GM12878 (cell line): ENCODE results near the gene NLRP6. TPM values are rescaled to one million over a fixed set of nuclear protein-coding genes. Genes with fewer than 3 reads are reported as not detected.
"Not testable (repeated sequence)": the region's sequence is repeated elsewhere in the genome, so short reads cannot be mapped to it uniquely, and the experiment has no call there.

Experiments
- ATAC-seq: fragments of 200-7000 bp; cut with Tn5 transposase; 3 replicates; pipeline ENCODE4 v1.9.1; 2020; ENCODE audit warnings: mild to moderate bottlenecking, moderate library complexity
- BruUV-seq: library from RNA; stranded (reverse); fragments of 400-500 nt; replicated peaks from 2 replicates; lab custom pipeline; 2021; lab: Mats Ljungman, UMichigan
- CTCF ChIA-PET: fragments of 300-600 bp; sonication (Branson Sonifier 250); formaldehyde crosslinking; extraction: SDS; loops from one replicate; lab custom pipeline; 2021; ENCODE audit warnings: inconsistent platforms; lab: Yijun Ruan, JAX
- POLR2A ChIA-PET: fragments of 350-600 bp; formaldehyde crosslinking; extraction: SDS; loops from one replicate; lab custom pipeline; 2021; ENCODE audit warnings: inconsistent platforms; lab: Charles Lee
- RAD21 ChIA-PET: fragments of 300-600 bp; sonication (Branson Sonifier 250); formaldehyde crosslinking; loops from one replicate; lab custom pipeline; 2023; ENCODE audit warnings: antibody characterized with exemption; ENCODE audit not compliant: unreplicated experiment; lab: Charles Lee
- SMC1A ChIA-PET: fragments of 300-600 bp; sonication (Branson Sonifier 250); formaldehyde crosslinking; loops from one replicate; lab custom pipeline; 2023; ENCODE audit not compliant: unreplicated experiment, uncharacterized antibody; lab: Charles Lee
- DNase-seq: peaks from one replicate; pipeline ENCODE4 v3.0.0-alpha.2; 2011; ENCODE audit warnings: low read depth, low spot score
- FAIRE-seq: peaks from 3 replicates; lab custom pipeline; 2011; peaks lifted over from hg19 to GRCh38; lab: Jason Lieb, UNC
- H2AFZ ChIP-seq: 2 replicates; pipeline ENCODE4 v1.6.0; 2011; ENCODE audit warnings: low read depth, low read length, control low read depth; ENCODE audit not compliant: control insufficient read depth
- H3K27ac ChIP-seq: 2 replicates; pipeline ENCODE4 v1.5.1; 2011; ENCODE audit warnings: control low read depth; ENCODE audit not compliant: control insufficient read depth, insufficient read depth
- H3K27me3 ChIP-seq, 2 experiments: replicated peaks in 1 of 2; 2 replicates each; pipeline versions ENCODE4 v1.6.0 to v1.6.1; 2011; ENCODE audit warnings: low read length in 1 of 2; ENCODE audit not compliant: control insufficient read depth in 2 of 2, insufficient read depth in 2 of 2
- H3K36me3 ChIP-seq, 2 experiments: 2 replicates each; pipeline ENCODE4 v1.5.1; 2011; ENCODE audit warnings: low read length in 1 of 2; ENCODE audit not compliant: control insufficient read depth in 2 of 2, insufficient read depth in 2 of 2
- H3K4me1 ChIP-seq: 2 replicates; pipeline ENCODE4 v1.6.1; 2011; ENCODE audit warnings: mild to moderate bottlenecking, low read length, moderate library complexity, mixed read lengths; ENCODE audit not compliant: control insufficient read depth, insufficient read depth
- H3K4me2 ChIP-seq: 2 replicates; pipeline ENCODE4 v1.6.0; 2011; ENCODE audit warnings: control low read depth; ENCODE audit not compliant: control insufficient read depth, insufficient read depth
- H3K4me3 ChIP-seq: fragments of 200-600 bp; sonication (generic); 2 replicates; pipeline ENCODE4 v1.5.1; 2016
- H3K79me2 ChIP-seq: 2 replicates; pipeline ENCODE4 v1.6.0; 2011; ENCODE audit warnings: low read length; ENCODE audit not compliant: control insufficient read depth, insufficient read depth
- H3K9ac ChIP-seq: 2 replicates; pipeline ENCODE4 v1.8.0; 2011; ENCODE audit warnings: low read length, control low read depth, mixed read lengths; ENCODE audit not compliant: control insufficient read depth, insufficient read depth
- H3K9me3 ChIP-seq: replicated peaks from 3 replicates; pipeline ENCODE4 v1.5.1; 2011; ENCODE audit warnings: mild to moderate bottlenecking, low read length; ENCODE audit not compliant: control insufficient read depth, insufficient read depth
- H4K20me1 ChIP-seq: 2 replicates; pipeline ENCODE4 v1.6.0; 2011; ENCODE audit not compliant: control insufficient read depth, insufficient read depth
- CBFB ChIP-seq: IDR thresholded peaks from 2 replicates; pipeline ENCODE4 v1.6.1; 2016; ENCODE audit warnings: antibody characterized with exemption, low read depth
- CEBPZ ChIP-seq: fragments of 150-350 bp; IDR thresholded peaks from 2 replicates; pipeline ENCODE4 v1.6.1; 2016; ENCODE audit warnings: low read depth, low read length
- KAT2A ChIP-seq: conservative IDR thresholded peaks from 2 replicates; pipeline ENCODE4 v1.6.1; 2011; ENCODE audit warnings: low read depth, low read length; ENCODE audit not compliant: control insufficient read depth
- LARP7 ChIP-seq: fragments of 450-650 bp; IDR thresholded peaks from 2 replicates; pipeline ENCODE4 v1.6.1; 2017; ENCODE audit warnings: mild to moderate bottlenecking
- MYC ChIP-seq: IDR thresholded peaks from 2 replicates; pipeline ENCODE4 v1.6.1; 2011; ENCODE audit warnings: mild to moderate bottlenecking, low read length, moderate library complexity, inconsistent platforms; ENCODE audit not compliant: insufficient read depth, insufficient replicate concordance, insufficient read length, severe bottlenecking
- NFXL1 ChIP-seq: fragments of 450-650 bp; IDR thresholded peaks from 2 replicates; pipeline ENCODE4 v1.6.1; 2017; ENCODE audit warnings: antibody characterized with exemption, mild to moderate bottlenecking, borderline replicate concordance
- NFYA ChIP-seq: IDR thresholded peaks from 2 replicates; pipeline ENCODE4 v1.6.1; 2011; ENCODE audit warnings: low read depth, mild to moderate bottlenecking, low read length, improper control_type of control experiment, borderline replicate concordance
- SMAD1 ChIP-seq: fragments of 450-650 bp; IDR thresholded peaks from 2 replicates; pipeline ENCODE4 v1.6.1; 2018; ENCODE audit warnings: mild to moderate bottlenecking, low read depth; ENCODE audit not compliant: partially characterized antibody
- SPI1 ChIP-seq: IDR thresholded peaks from 2 replicates; pipeline ENCODE4 v1.6.1; 2011; ENCODE audit warnings: low read depth, mild to moderate bottlenecking, low read length, moderate library complexity, borderline replicate concordance; ENCODE audit not compliant: insufficient read depth
- SREBF1 ChIP-seq: IDR thresholded peaks from 2 replicates; pipeline ENCODE4 v1.6.1; 2012; ENCODE audit warnings: mild to moderate bottlenecking, low read length
- ZNF207 ChIP-seq: fragments of 450-650 bp; IDR thresholded peaks from 2 replicates; pipeline ENCODE4 v1.6.1; 2014; ENCODE audit warnings: antibody characterized with exemption, mild to moderate bottlenecking, borderline replicate concordance
- WGBS: methylation state at CpG from one replicate; pipeline ENCODE4 v1.1.6; 2016; ENCODE audit warnings: low lambda C conversion rate; ENCODE audit not compliant: insufficient replicate concordance, insufficient coverage; ENCODE audit errors: missing lambda C conversion rate; 5-methylcytosine and 5-hydroxymethylcytosine counted together
- in situ Hi-C: fragments of 300-500 bp; cut with MboI; formaldehyde crosslinking; loops from 9 replicates; pipeline ENCODE4 v1.14.3; 2018; ENCODE audit warnings: mixed read lengths
- intact Hi-C: fragments of 100-400 bp; cut with micrococcal nuclease; formaldehyde crosslinking; loops from one replicate; pipeline ENCODE4 v1.14.2; 2022; ENCODE audit not compliant: unreplicated experiment
- polyA plus RNA-seq, 11 experiments: library from polyadenylated mRNA; depleted of rRNA in 4 of 11; unstranded in 6 of 11; stranded (reverse) in 5 of 11; fragments of >200 nt; fragmentation: Nextera tagmentation in 4 of 11; fragmentation: Illumina TruSeq in 1 of 11; extraction: Ambion mirVana in 4 of 11; extraction: Trizol in 1 of 11; gene quantifications; 1 replicate in 1 of 11; 2 replicates in 10 of 11; pipeline versions ENCODE4 v1.2.1 to v1.2.3, GENCODE V29; 2011 to 2016; ENCODE audit warnings: inconsistent platforms in 2 of 11, missing spikeins in 2 of 11, low read depth in 1 of 11
- total RNA-seq, 4 experiments: library from RNA; depleted of rRNA in 3 of 4; stranded (reverse); fragments of >200 nt in 3 of 4; fragmentation: Illumina TruSeq in 1 of 4; extraction: Trizol in 1 of 4; gene quantifications; 2 replicates each; pipeline versions ENCODE4 v1.2.1 to v1.2.3, GENCODE V29; 2013 to 2021

Gene NLRP6
- total and polyA plus RNA-seq, 10 of the 15 experiments (the other 5 are each of a cell fraction or from before 2014, with no cell fraction given) = 0.03 to 0.11 TPM; not detected in 8

- H3K27me3 ChIP-seq, H3K36me3 ChIP-seq, SMC1A ChIA-PET, H3K9ac ChIP-seq, DNase-seq, H3K4me1 ChIP-seq, in situ Hi-C loops, H2AFZ ChIP-seq, BruUV-seq, intact Hi-C loops, FAIRE-seq, H3K9me3 ChIP-seq, H4K20me1 ChIP-seq, POLR2A ChIA-PET, ATAC-seq, H3K4me3 ChIP-seq, H3K27ac ChIP-seq, CTCF ChIA-PET, RAD21 ChIA-PET: not testable (repeated sequence)
- H3K4me2 ChIP-seq = 0 out of 2 replicates have a peak overlapping the region, but pooled peaks have one; percentile 60
- WGBS = 100% methylated on average over 7 of the region's 10 CpGs
- H3K79me2 ChIP-seq = peaks cover 32% of the 10 kb centered on the region
Observed at GRCh38 chr11:319888-320273, 41.7 kb downstream of the NLRP6 start.

GRCh38 chr11:324156-324555 is 45.9 kb downstream of the NLRP6 start:
- TF ChIP-seq KAT2A = no peak
- TF ChIP-seq SMAD1 = no peak
- no peak for TF ChIP-seq ZNF207
- no peak for TF ChIP-seq NFYA
- TF ChIP-seq CBFB = no peak
- no peak for TF ChIP-seq CEBPZ
- TF ChIP-seq NFXL1 = no peak
- no peak for TF ChIP-seq MYC
- TF ChIP-seq LARP7 = no peak
- TF ChIP-seq SPI1 = no peak
- no peak for TF ChIP-seq SREBF1
- Histone ChIP-seq H3K4me3 (no peak overlapping the region), H3K27me3 (no peaks in the 10 kb centered on the region), H2AFZ (no peak overlapping the region), H3K9ac (no peak overlapping the region), H3K27ac (no peak overlapping the region), H3K79me2 (peaks cover 4% of the 10 kb centered on the region), H3K4me2 (no peak overlapping the region), H3K9me3 (no peaks in the 10 kb centered on the region), H3K4me1 (peaks cover 30% of the 10 kb centered on the region), H3K36me3 (no peaks in the 10 kb centered on the region), H4K20me1 (no peaks in the 10 kb centered on the region)
- in situ Hi-C loops (no loop called here), intact Hi-C loops (no loop called here)
- ChIA-PET POLR2A (interaction anchor here (0.8 to 1.0 kb wide), 2 partner anchors 9 to 11 kb away, joined by 3 to 5 read pairs; no protein-coding TSS in a partner anchor), RAD21 (no interaction called here), SMC1A (interaction anchor here (1.3 kb wide), 1 partner anchor 9 kb away, joined by 4 read pairs; no protein-coding TSS in a partner anchor), CTCF (interaction anchor here (0.9 kb wide), 1 partner anchor 31 kb away, joined by 3 read pairs; no protein-coding TSS in a partner anchor)
- WGBS = 80% methylated on average over 11 of the region's 11 CpGs
- FAIRE-seq (no peak), DNase-seq (no peak), ATAC-seq (no peak)
- BruUV-seq = no TSS peak
